DND-41 (cell line): ENCODE results near the gene NRSN2.
A peak's percentile ranks its signal among the peaks of the same experiment; 100 is the strongest.

Source experiments
- ATAC-seq: fragments of 200-7000 bp; cut with Tn5 transposase; 3 replicates; pipeline ENCODE4 v1.9.1; 2021; ENCODE audit warnings: low read depth; ENCODE audit not compliant: insufficient read depth
- DNase-seq: peaks from one replicate; pipeline ENCODE4 v3.0.0-alpha.2; 2020
- H2AFZ ChIP-seq: 2 replicates; pipeline ENCODE4 v1.6.0; 2012; ENCODE audit warnings: low read depth, low read length
- H3K27ac ChIP-seq: 2 replicates; pipeline ENCODE4 v1.5.1; 2012; ENCODE audit warnings: low read length, inconsistent platforms
- H3K27me3 ChIP-seq: fragments of 200-600 bp; sonication (generic); 2 replicates; pipeline ENCODE4 v1.6.0; 2012; ENCODE audit warnings: low read length, mild to moderate bottlenecking, inconsistent platforms; ENCODE audit not compliant: insufficient read depth, poor library complexity
- H3K36me3 ChIP-seq: 2 replicates; pipeline ENCODE4 v1.5.1; 2012; ENCODE audit warnings: low read length, inconsistent platforms; ENCODE audit not compliant: insufficient read depth
- H3K4me1 ChIP-seq: 2 replicates; pipeline ENCODE4 v1.5.1; 2012; ENCODE audit warnings: mild to moderate bottlenecking, low read length; ENCODE audit not compliant: insufficient read depth
- H3K4me2 ChIP-seq: 2 replicates; pipeline ENCODE4 v1.6.0; 2012; ENCODE audit warnings: mild to moderate bottlenecking, moderate library complexity, low read length, inconsistent platforms; ENCODE audit not compliant: insufficient read depth
- H3K4me3 ChIP-seq, 2 experiments: fragments of 200-600 bp in 1 of 2; shearing (Covaris generic) in 1 of 2; 2 replicates each; pipeline ENCODE4 v1.5.1; 2012 to 2016; ENCODE audit warnings: inconsistent platforms in 2 of 2, low read length in 2 of 2, mild to moderate bottlenecking in 2 of 2, low read depth in 1 of 2, moderate library complexity in 1 of 2
- H3K79me2 ChIP-seq: 2 replicates; pipeline ENCODE4 v1.6.0; 2012; ENCODE audit warnings: low read length, inconsistent platforms; ENCODE audit not compliant: insufficient read depth
- H3K9ac ChIP-seq: 2 replicates; pipeline ENCODE4 v1.6.0; 2012; ENCODE audit warnings: low read depth, mild to moderate bottlenecking, inconsistent platforms, low read length, moderate library complexity
- H3K9me3 ChIP-seq: 2 replicates; pipeline ENCODE4 v1.5.1; 2012; ENCODE audit warnings: low read length, moderate library complexity, mild to moderate bottlenecking, inconsistent platforms; ENCODE audit not compliant: insufficient read depth, severe bottlenecking
- H4K20me1 ChIP-seq: 2 replicates; pipeline ENCODE4 v1.6.0; 2012; ENCODE audit warnings: low read length; ENCODE audit not compliant: insufficient read depth
- EZH2 ChIP-seq: IDR thresholded peaks from 3 replicates; pipeline ENCODE4 v1.6.1; 2012; ENCODE audit warnings: borderline replicate concordance, low read depth, mild to moderate bottlenecking, moderate library complexity, low read length, inconsistent platforms; ENCODE audit not compliant: severe bottlenecking
- TF ChIP-seq, protein P1 (sequence below): IDR thresholded peaks from 2 replicates; pipeline ENCODE4 v1.5.1; 2012; ENCODE audit warnings: borderline replicate concordance, low read length, moderate library complexity, mild to moderate bottlenecking; ENCODE audit not compliant: poor library complexity, severe bottlenecking; ENCODE audit errors: extremely low read depth

NRSN2 gene

DNA sequence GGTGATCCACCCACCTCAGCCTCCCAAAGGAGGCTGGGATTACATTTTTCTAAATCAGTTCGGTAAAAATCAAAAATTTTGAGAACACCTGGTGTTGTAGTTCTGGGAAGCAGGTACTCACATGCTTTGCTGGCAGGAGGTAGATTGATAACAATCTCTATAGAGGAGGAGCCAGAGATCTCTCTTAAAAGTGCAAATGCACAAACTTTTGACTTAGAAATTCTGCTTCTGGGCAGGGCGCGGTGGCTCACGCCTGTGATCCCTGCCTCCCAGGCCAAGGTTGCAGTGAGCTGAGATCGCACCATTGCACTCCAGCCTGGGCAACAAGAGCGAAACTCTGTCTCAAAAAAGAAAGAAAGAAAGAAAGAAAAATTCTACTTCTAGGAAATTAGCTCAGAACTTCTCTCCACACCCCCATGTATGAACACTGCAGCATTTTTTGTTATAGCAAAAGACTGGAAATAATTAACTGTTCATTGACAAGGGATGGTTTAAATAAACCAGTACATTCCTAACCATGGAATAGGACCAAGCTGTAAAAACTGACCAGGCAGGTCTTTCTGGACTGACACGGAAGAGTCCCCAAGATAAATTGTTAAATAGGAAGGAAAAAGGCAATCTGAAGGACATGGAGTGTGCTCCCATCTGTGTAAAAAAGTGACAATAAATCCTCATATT is 19.3 kb downstream of the NRSN2 start:
- no peaks in the 10 kb centered on the region for H3K9me3 ChIP-seq
- TF ChIP-seq, protein P1, sequence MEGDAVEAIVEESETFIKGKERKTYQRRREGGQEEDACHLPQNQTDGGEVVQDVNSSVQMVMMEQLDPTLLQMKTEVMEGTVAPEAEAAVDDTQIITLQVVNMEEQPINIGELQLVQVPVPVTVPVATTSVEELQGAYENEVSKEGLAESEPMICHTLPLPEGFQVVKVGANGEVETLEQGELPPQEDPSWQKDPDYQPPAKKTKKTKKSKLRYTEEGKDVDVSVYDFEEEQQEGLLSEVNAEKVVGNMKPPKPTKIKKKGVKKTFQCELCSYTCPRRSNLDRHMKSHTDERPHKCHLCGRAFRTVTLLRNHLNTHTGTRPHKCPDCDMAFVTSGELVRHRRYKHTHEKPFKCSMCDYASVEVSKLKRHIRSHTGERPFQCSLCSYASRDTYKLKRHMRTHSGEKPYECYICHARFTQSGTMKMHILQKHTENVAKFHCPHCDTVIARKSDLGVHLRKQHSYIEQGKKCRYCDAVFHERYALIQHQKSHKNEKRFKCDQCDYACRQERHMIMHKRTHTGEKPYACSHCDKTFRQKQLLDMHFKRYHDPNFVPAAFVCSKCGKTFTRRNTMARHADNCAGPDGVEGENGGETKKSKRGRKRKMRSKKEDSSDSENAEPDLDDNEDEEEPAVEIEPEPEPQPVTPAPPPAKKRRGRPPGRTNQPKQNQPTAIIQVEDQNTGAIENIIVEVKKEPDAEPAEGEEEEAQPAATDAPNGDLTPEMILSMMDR = no peak
- TF ChIP-seq EZH2 = no peak
- no peaks in the 10 kb centered on the region for H3K79me2 ChIP-seq
- no peak overlapping the region for H3K4me3 ChIP-seq
- peaks cover 14% of the 10 kb centered on the region for H3K4me1 ChIP-seq
- H4K20me1 ChIP-seq = no peaks in the 10 kb centered on the region; the same call in 1 of the 2 replicates
- ATAC-seq = peak; percentile 37; the same call in 1 of the 3 replicates
- H3K36me3 ChIP-seq = no peaks in the 10 kb centered on the region
- no peak overlapping the region for H3K27ac ChIP-seq
- no peaks in the 10 kb centered on the region for H3K27me3 ChIP-seq
- no peak overlapping the region for H3K4me2 ChIP-seq
- DNase-seq = peak; percentile 28
- no peak overlapping the region for H3K9ac ChIP-seq
- H2AFZ ChIP-seq = no peak overlapping the region

DNA sequence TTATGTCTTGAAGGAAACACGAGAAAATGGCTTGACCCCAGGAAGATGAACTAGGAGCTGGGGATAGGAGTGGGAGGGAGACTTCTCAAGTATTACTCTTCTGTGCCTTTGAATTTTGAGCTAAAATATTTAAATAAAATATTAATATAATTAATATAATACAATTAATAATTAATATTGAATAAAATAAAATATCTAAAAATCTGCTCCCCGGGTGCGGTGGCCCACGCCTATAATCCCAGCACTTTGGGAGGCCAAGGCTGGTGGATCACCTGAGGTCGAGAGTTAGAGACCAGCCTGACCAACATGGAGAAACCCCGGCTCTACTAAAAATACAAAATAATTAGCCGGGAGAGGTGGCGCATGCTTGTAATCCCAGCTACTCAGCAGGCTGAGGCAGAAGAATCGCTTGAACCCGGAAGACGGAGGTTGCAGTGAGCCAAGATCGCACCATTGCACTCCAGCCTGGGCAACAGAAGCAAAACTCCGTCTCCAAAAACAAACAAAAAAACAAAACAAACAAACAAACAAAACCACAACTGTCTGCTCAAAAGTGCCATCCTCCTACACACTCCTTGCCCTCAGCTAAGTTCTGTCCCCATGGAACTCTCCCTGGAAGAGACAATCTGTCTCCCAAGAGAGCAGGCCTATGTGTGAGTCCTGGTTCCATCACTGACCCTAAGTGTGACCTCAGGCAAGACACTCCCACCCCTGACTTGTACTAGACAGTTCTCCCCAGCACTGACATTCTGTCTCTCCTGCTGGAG is 20.0 kb downstream of the NRSN2 start:
- no peaks in the 10 kb centered on the region; the same call in 1 of the 2 replicates for H4K20me1 ChIP-seq
- ATAC-seq = no peak
- no peaks in the 10 kb centered on the region for H3K27me3 ChIP-seq
- no peaks in the 10 kb centered on the region for H3K9me3 ChIP-seq
- H3K79me2 ChIP-seq = no peaks in the 10 kb centered on the region
- no peak for DNase-seq
- no peak overlapping the region for H2AFZ ChIP-seq
- no peak overlapping the region for H3K4me3 ChIP-seq
- H3K4me1 ChIP-seq = peaks cover 19% of the 10 kb centered on the region
- H3K36me3 ChIP-seq = no peaks in the 10 kb centered on the region
- no peak overlapping the region for H3K4me2 ChIP-seq
- H3K9ac ChIP-seq = no peak overlapping the region
- H3K27ac ChIP-seq = no peak overlapping the region
- TF ChIP-seq EZH2 = no peak
- TF ChIP-seq, protein P1 = no peak

DNA sequence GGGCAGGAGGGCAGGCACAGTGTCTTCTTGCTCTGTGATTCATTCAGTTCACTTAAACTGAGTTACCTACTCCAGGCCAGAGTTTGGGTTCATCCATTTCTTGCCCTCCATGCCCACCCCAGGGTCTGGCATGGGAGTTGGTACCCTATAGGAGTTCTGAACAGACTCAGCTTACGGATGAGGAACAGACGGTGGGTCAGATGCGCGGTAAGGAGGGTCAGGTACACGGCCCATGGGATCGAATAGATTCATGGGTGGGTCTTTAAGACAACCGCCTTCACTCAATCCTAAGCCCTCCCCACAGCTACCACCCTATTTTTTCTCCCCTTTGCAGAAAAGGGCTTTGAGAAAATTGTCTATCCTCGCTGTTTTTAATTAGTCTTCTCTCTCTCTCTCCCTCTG is 20.6 kb downstream of the NRSN2 start:
- Histone ChIP-seq H3K36me3 (no peaks in the 10 kb centered on the region), H4K20me1 (no peaks in the 10 kb centered on the region; the same call in 1 of the 2 replicates), H3K4me3 (no peak overlapping the region), H3K9ac (no peak overlapping the region), H3K27me3 (no peaks in the 10 kb centered on the region), H3K27ac (no peak overlapping the region), H3K9me3 (no peaks in the 10 kb centered on the region), H3K4me2 (no peak overlapping the region), H2AFZ (no peak overlapping the region), H3K4me1 (peaks cover 22% of the 10 kb centered on the region), H3K79me2 (no peaks in the 10 kb centered on the region)
- ATAC-seq = no peak
- TF ChIP-seq EZH2 = no peak
- TF ChIP-seq, protein P1 = no peak
- DNase-seq = no peak
